Measurements from ENCODE around the gene HMCN2. TPM values are rescaled to one million over a fixed set of nuclear protein-coding genes. Genes with fewer than 3 reads are reported as not detected.

HMCN2 gene
- polyA plus RNA-seq, 1 of the 3 experiments (the other 2 are of a cell fraction), result 0.15 TPM

DNA sequence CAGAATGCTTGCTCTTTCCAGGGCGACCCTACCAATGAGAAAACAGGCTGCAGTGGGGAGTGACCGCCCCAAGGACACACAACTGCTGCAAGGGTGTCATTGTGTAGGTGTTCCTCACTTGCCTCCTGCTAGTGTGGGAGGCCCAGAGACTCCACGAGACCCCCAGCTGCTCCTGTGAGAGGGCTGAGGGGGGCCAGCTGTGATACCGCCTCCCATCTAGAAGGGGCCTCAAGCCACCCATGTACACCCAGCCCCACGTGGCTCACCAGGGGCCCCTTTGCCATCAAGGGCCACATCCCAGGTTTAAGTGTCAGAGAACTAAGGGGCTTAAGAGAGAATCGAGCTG is 177.9 kb downstream of the HMCN2 start:
- DNase-seq, result no peak
- no peaks in the 10 kb centered on the region for H3F3A ChIP-seq (replicated peaks; ENCODE audit: insufficient read depth)
- no peak overlapping the region for H3K27ac ChIP-seq (ENCODE audit: low read depth in 2 of 2, low read length in 1 of 2)
- 72% methylated on average over 3 of the region's 6 CpGs for WGBS (ENCODE audit: low lambda C conversion rate)
- H3K9me3 ChIP-seq, result no peaks in the 10 kb centered on the region
- TF ChIP-seq, protein P1, sequence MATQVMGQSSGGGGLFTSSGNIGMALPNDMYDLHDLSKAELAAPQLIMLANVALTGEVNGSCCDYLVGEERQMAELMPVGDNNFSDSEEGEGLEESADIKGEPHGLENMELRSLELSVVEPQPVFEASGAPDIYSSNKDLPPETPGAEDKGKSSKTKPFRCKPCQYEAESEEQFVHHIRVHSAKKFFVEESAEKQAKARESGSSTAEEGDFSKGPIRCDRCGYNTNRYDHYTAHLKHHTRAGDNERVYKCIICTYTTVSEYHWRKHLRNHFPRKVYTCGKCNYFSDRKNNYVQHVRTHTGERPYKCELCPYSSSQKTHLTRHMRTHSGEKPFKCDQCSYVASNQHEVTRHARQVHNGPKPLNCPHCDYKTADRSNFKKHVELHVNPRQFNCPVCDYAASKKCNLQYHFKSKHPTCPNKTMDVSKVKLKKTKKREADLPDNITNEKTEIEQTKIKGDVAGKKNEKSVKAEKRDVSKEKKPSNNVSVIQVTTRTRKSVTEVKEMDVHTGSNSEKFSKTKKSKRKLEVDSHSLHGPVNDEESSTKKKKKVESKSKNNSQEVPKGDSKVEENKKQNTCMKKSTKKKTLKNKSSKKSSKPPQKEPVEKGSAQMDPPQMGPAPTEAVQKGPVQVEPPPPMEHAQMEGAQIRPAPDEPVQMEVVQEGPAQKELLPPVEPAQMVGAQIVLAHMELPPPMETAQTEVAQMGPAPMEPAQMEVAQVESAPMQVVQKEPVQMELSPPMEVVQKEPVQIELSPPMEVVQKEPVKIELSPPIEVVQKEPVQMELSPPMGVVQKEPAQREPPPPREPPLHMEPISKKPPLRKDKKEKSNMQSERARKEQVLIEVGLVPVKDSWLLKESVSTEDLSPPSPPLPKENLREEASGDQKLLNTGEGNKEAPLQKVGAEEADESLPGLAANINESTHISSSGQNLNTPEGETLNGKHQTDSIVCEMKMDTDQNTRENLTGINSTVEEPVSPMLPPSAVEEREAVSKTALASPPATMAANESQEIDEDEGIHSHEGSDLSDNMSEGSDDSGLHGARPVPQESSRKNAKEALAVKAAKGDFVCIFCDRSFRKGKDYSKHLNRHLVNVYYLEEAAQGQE (IDR thresholded peaks at IDR 0.05; ENCODE audit: low read depth, low read length), result no peak
- TF ChIP-seq TEAD4 (IDR thresholded peaks at IDR 0.05; ENCODE audit: borderline replicate concordance, insufficient read depth) (no peak), MXI1 (IDR thresholded peaks at IDR 0.05; ENCODE audit: low read depth, low read length) (no peak)
- H3K9me2 ChIP-seq, result no peaks in the 10 kb centered on the region
- no peaks in the 10 kb centered on the region for H3K36me3 ChIP-seq (replicated peaks in 1 of 2; ENCODE audit: control insufficient read depth in 1 of 2, insufficient read depth in 2 of 2, low read length in 1 of 2)
- no peak overlapping the region for H2AFZ ChIP-seq (ENCODE audit: low read depth)
- H3K4me2 ChIP-seq, result no peak overlapping the region
- H3K4me1 ChIP-seq (ENCODE audit: control insufficient read depth in 1 of 2, insufficient read depth in 2 of 2, low read depth in 1 of 2, low read length in 1 of 2), result peaks cover 9 to 35% of the 10 kb centered on the region in 2 experiments; a peak in 2 of 4 replicates
- H3K9ac ChIP-seq, result no peak overlapping the region
- no peaks in the 10 kb centered on the region for H3K27me3 ChIP-seq (ENCODE audit: insufficient read depth)
- no peaks in the 10 kb centered on the region for H4K20me1 ChIP-seq (ENCODE audit: insufficient read depth)
- no peak overlapping the region for H3K4me3 ChIP-seq (ENCODE audit: low read depth in 2 of 2, low read length in 1 of 2)
- ChIA-PET POLR2A (no interaction called here), CTCF (interaction anchor here (1.0 to 1.4 kb wide), 2 partner anchors 10 kb away, joined by 3 to 6 read pairs; no protein-coding TSS in a partner anchor)
- no peaks in the 10 kb centered on the region for H3K79me2 ChIP-seq (ENCODE audit: insufficient read depth)

GRCh38 chr9:130443840-130444492 is 178.4 kb downstream of the HMCN2 start:
- Histone ChIP-seq H3K9me2 (no peaks in the 10 kb centered on the region), H3F3A (replicated peaks; ENCODE audit: insufficient read depth) (no peaks in the 10 kb centered on the region), H3K9ac (no peak overlapping the region), H3K4me1 (ENCODE audit: control insufficient read depth in 1 of 2, insufficient read depth in 2 of 2, low read depth in 1 of 2, low read length in 1 of 2) (peaks cover 9 to 35% of the 10 kb centered on the region in 2 experiments; a peak in 2 of 4 replicates), H2AFZ (ENCODE audit: low read depth) (no peak overlapping the region), H3K36me3 (replicated peaks in 1 of 2; ENCODE audit: control insufficient read depth in 1 of 2, insufficient read depth in 2 of 2, low read length in 1 of 2) (no peaks in the 10 kb centered on the region), H4K20me1 (ENCODE audit: insufficient read depth) (no peaks in the 10 kb centered on the region), H3K27me3 (ENCODE audit: insufficient read depth) (no peaks in the 10 kb centered on the region), H3K4me2 (no peak overlapping the region), H3K9me3 (no peaks in the 10 kb centered on the region), H3K4me3 (ENCODE audit: low read depth in 2 of 2, low read length in 1 of 2) (no peak overlapping the region), H3K27ac (ENCODE audit: low read depth in 2 of 2, low read length in 1 of 2) (no peak overlapping the region), H3K79me2 (ENCODE audit: insufficient read depth) (no peaks in the 10 kb centered on the region)
- DNase-seq, result no peak
- ChIA-PET POLR2A (no interaction called here), CTCF (interaction anchor here (1.0 to 1.4 kb wide), 2 partner anchors 9 to 10 kb away, joined by 3 to 6 read pairs; no protein-coding TSS in a partner anchor)
- TF ChIP-seq NRF1 (IDR thresholded peaks at IDR 0.05; ENCODE audit: low read depth, low read length) (no peak), RCOR1 (IDR thresholded peaks at IDR 0.05; ENCODE audit: low read length) (no peak), FOXJ3 (CRISPR knock-in tag; IDR thresholded peaks at IDR 0.05) (no peak)
- TF ChIP-seq, protein P2, sequence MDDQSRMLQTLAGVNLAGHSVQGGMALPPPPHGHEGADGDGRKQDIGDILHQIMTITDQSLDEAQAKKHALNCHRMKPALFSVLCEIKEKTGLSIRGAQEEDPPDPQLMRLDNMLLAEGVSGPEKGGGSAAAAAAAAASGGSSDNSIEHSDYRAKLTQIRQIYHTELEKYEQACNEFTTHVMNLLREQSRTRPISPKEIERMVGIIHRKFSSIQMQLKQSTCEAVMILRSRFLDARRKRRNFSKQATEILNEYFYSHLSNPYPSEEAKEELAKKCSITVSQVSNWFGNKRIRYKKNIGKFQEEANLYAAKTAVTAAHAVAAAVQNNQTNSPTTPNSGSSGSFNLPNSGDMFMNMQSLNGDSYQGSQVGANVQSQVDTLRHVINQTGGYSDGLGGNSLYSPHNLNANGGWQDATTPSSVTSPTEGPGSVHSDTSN (IDR thresholded peaks at IDR 0.05), result no peak
- TF ChIP-seq, protein P3, sequence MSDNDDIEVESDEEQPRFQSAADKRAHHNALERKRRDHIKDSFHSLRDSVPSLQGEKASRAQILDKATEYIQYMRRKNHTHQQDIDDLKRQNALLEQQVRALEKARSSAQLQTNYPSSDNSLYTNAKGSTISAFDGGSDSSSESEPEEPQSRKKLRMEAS (IDR thresholded peaks at IDR 0.05; ENCODE audit: low read depth), result no peak
- WGBS (ENCODE audit: low lambda C conversion rate), result 91% methylated on average over 13 of the region's 14 CpGs
